GM18907 (cell line): ENCODE measurements around the gene GAS7.

Source experiments
- ATAC-seq: cut with Tn5 transposase; IDR thresholded peaks from one replicate; pipeline ENCODE4 v1.9.1; 2021; ENCODE audit warnings: mild to moderate bottlenecking, moderate library complexity; ENCODE audit not compliant: unreplicated experiment

GAS7 gene

GRCh38 chr17:9862220-9862619 lies 336.2 kb downstream of the GAS7 start:
- ATAC-seq = no peak

GRCh38 chr17:9860851-9861250 lies 337.6 kb downstream of the GAS7 start:
- no peak for ATAC-seq
